SU-DHL-6 (cell line): ENCODE data around the gene NCOA6.

Source experiments
- H2AFZ ChIP-seq: fragments of 200-600 bp; sonication (generic); 2 replicates; pipeline ENCODE4 v1.6.1; 2014; ENCODE audit warnings: low read depth, mild to moderate bottlenecking, moderate library complexity, mixed read lengths, antibody characterized with exemption, low read length; ENCODE audit not compliant: severe bottlenecking
- H3F3A ChIP-seq: fragments of 200-600 bp; shearing (Covaris generic); 2 replicates; pipeline ENCODE4 v1.6.0; 2016; ENCODE audit warnings: antibody characterized with exemption, mild to moderate bottlenecking; ENCODE audit not compliant: insufficient read depth
- H3K27ac ChIP-seq: fragments of 200-600 bp; sonication (generic); 2 replicates; pipeline ENCODE4 v1.5.1; 2016; ENCODE audit warnings: low read depth, mild to moderate bottlenecking, low read length, moderate library complexity, mixed read lengths
- H3K27me3 ChIP-seq: fragments of 200-600 bp; sonication (generic), shearing (Covaris generic); 2 replicates; pipeline ENCODE4 v1.6.0; 2014; ENCODE audit warnings: mild to moderate bottlenecking, low read length
- H3K36me3 ChIP-seq: fragments of 200-600 bp; sonication (generic); 2 replicates; pipeline ENCODE4 v1.6.1; 2014; ENCODE audit warnings: mild to moderate bottlenecking, low read length, mixed read lengths
- H3K4me2 ChIP-seq: fragments of 300-600, 200-600 bp; shearing (Covaris generic), sonication (generic); 2 replicates; pipeline ENCODE4 v1.6.0; 2014; ENCODE audit warnings: low read length, low read depth, mild to moderate bottlenecking; ENCODE audit not compliant: poor library complexity, severe bottlenecking
- H3K4me3 ChIP-seq: fragments of 200-600 bp; sonication (generic); 2 replicates; pipeline ENCODE4 v1.5.1; 2014; ENCODE audit warnings: antibody characterized with exemption, low read length, mild to moderate bottlenecking, mixed read lengths; ENCODE audit not compliant: insufficient read depth, poor library complexity, severe bottlenecking
- H3K79me2 ChIP-seq: fragments of 200-600 bp; sonication (generic); 2 replicates; pipeline ENCODE4 v1.6.1; 2014; ENCODE audit warnings: mild to moderate bottlenecking, low read length, moderate library complexity; ENCODE audit not compliant: insufficient read depth
- H3K9ac ChIP-seq: fragments of 200-600 bp; sonication (generic); 2 replicates; pipeline ENCODE4 v1.7.0; 2014; ENCODE audit warnings: mild to moderate bottlenecking, low read length
- H3K9me2 ChIP-seq: fragments of 200-600 bp; sonication (generic); replicated peaks from 2 replicates; pipeline ENCODE4 v1.6.1; 2014; ENCODE audit warnings: low read length; ENCODE audit not compliant: insufficient read depth
- H3K9me3 ChIP-seq: fragments of 200-600 bp; sonication (generic); 2 replicates; pipeline ENCODE4 v1.6.1; 2014; ENCODE audit warnings: low read length, mixed read lengths; ENCODE audit not compliant: insufficient read depth
- H4K20me1 ChIP-seq: fragments of 200-600 bp; sonication (generic); 2 replicates; pipeline ENCODE4 v1.6.1; 2014; ENCODE audit warnings: low read depth, mild to moderate bottlenecking, antibody characterized with exemption, low read length, moderate library complexity, mixed read lengths
- EZH2phosphoT487 ChIP-seq: fragments of 200-600 bp; sonication (generic), shearing (Covaris generic); conservative IDR thresholded peaks from 2 replicates; pipeline ENCODE4 v1.6.1; 2018; ENCODE audit warnings: mild to moderate bottlenecking, antibody characterized with exemption, low read length, moderate library complexity, mixed read lengths
- TF ChIP-seq, protein P1 (sequence below): fragments of 200-600 bp; sonication (generic); IDR thresholded peaks from one replicate; pipeline ENCODE4 v1.5.1; 2017; ENCODE audit warnings: antibody characterized with exemption, mild to moderate bottlenecking, low read length, moderate library complexity; ENCODE audit not compliant: insufficient read depth, poor library complexity, severe bottlenecking

NCOA6 gene

DNA sequence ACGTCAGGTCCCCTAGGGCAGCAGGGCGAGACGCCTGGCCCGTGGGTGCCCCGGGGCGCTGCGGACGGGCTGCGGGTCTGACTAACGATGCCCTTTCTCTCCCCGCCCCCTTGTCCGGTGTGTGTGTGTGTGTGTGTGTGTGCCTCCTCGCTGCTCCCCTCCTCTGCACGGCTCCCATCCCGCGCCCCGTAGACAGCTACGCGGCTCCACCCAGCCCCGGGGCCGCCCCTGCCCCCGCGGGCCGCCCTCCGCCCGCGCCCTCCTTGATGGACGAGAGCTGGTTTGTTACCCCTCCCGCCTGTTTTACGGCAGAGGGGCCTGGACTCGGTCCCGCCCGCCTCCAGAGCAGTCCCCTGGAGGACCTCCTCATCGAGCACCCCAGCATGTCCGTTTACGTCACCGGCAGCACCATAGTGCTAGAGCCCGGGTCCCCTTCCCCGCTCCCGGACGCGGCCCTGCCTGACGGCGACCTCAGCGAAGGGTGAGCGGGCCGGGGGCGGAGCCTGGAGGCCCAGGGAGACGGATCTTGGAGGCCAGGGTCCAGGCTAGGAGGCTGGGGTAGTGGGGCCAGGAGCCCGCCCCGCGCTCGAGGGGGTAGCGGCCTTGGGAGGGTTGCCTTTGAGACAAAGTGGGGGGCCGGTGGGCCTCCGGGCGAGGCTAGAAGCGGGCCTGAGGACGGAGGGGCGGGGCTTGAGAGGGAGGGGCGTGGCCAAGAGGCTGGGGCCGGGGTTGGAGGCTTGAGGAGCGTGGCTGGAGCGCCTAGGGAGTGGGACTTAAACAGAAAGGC lies 116.2 kb downstream of the NCOA6 start:
- Histone ChIP-seq H3K4me2 (peak overlapping the region; percentile 71), H3K27ac (peak overlapping the region; percentile 65), H3K79me2 (no peaks in the 10 kb centered on the region), H3K9ac (peak overlapping the region; percentile 80), H3K9me2 (no peaks in the 10 kb centered on the region), H3K9me3 (no peaks in the 10 kb centered on the region), H3K36me3 (no peaks in the 10 kb centered on the region), H3K4me3 (peak overlapping the region; percentile 76), H4K20me1 (no peaks in the 10 kb centered on the region), H2AFZ (peak overlapping the region; percentile 98), H3K27me3 (no peaks in the 10 kb centered on the region), H3F3A (peaks cover 16% of the 10 kb centered on the region)
- TF ChIP-seq, protein P1, sequence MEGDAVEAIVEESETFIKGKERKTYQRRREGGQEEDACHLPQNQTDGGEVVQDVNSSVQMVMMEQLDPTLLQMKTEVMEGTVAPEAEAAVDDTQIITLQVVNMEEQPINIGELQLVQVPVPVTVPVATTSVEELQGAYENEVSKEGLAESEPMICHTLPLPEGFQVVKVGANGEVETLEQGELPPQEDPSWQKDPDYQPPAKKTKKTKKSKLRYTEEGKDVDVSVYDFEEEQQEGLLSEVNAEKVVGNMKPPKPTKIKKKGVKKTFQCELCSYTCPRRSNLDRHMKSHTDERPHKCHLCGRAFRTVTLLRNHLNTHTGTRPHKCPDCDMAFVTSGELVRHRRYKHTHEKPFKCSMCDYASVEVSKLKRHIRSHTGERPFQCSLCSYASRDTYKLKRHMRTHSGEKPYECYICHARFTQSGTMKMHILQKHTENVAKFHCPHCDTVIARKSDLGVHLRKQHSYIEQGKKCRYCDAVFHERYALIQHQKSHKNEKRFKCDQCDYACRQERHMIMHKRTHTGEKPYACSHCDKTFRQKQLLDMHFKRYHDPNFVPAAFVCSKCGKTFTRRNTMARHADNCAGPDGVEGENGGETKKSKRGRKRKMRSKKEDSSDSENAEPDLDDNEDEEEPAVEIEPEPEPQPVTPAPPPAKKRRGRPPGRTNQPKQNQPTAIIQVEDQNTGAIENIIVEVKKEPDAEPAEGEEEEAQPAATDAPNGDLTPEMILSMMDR: no peak
- TF ChIP-seq EZH2phosphoT487: no peak

- H3K36me3 ChIP-seq: no peaks in the 10 kb centered on the region
- H3K9me2 ChIP-seq: no peaks in the 10 kb centered on the region
- no peaks in the 10 kb centered on the region for H3K27me3 ChIP-seq
- peak overlapping the region; percentile 98 for H2AFZ ChIP-seq
- no peaks in the 10 kb centered on the region for H3K79me2 ChIP-seq
- peaks cover 16% of the 10 kb centered on the region for H3F3A ChIP-seq
- peak overlapping the region; percentile 80 for H3K9ac ChIP-seq
- no peaks in the 10 kb centered on the region for H3K9me3 ChIP-seq
- peak overlapping the region; percentile 76 for H3K4me3 ChIP-seq
- TF ChIP-seq, protein P1: peak; percentile 88
- TF ChIP-seq EZH2phosphoT487: no peak
- peak overlapping the region; percentile 71 for H3K4me2 ChIP-seq
- H3K27ac ChIP-seq: peak overlapping the region; percentile 65; the same call in 1 of the 2 replicates
- H4K20me1 ChIP-seq: no peaks in the 10 kb centered on the region
Measured at GRCh38 chr20:34708621-34709043, 116.8 kb downstream of the NCOA6 start.

DNA sequence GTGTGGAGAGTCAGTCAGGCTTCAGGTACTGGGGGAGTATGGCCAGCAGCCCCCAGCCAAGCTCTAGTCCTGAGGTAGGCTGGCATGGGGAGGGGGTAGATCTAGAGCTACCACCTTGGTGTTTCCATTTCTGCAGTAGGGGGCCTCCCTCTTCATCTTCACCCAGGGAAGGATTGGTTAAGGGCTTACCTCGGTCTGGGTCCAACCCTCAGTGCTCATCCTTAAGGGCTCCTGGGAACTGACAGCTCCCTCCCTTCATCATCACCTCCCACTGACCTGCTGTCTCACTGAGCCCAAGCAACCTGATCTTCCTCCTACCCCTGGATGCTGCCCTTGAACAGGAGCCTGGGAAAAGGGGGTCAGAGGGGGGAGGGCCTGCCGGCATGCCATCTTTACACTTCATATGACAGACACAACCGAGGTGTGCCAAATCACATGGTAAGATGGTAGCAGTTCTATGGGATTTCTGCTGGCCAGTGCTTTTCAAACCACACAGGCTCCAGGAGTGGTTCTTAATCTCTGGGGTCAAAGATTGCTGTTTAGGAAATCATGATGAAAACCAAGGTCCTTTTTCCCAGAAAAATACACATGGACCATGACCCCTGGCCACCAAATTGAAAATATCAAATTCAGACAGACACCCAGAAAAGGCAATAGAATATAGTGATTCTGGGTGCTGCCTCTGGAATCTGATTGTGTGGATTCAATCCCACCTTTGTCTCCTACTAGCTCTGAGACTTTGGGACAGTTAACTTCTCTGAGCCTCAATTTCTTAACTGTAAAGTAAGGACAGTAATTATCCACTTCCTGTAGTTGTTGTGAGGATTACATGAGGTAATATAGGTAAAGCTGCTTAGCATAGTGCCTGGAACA lies 118.3 kb downstream of the NCOA6 start:
- H3K79me2 ChIP-seq: no peaks in the 10 kb centered on the region

More for the DNA sequence above, 118.3 kb downstream of the NCOA6 start:
- H3K27me3 ChIP-seq: no peaks in the 10 kb centered on the region
- no peak overlapping the region for H3K9ac ChIP-seq
- H3K27ac ChIP-seq: no peak overlapping the region
- H3F3A ChIP-seq: peaks cover 13% of the 10 kb centered on the region
- H3K4me3 ChIP-seq: no peak overlapping the region
- no peaks in the 10 kb centered on the region for H4K20me1 ChIP-seq
- H3K9me2 ChIP-seq: no peaks in the 10 kb centered on the region
- no peaks in the 10 kb centered on the region for H3K36me3 ChIP-seq
- no peak overlapping the region for H3K4me2 ChIP-seq
- TF ChIP-seq, protein P1: no peak
- TF ChIP-seq EZH2phosphoT487: no peak
- H3K9me3 ChIP-seq: no peaks in the 10 kb centered on the region
- H2AFZ ChIP-seq: no peak overlapping the region
